Prostate gland (tissue), 2 donors: ENCODE measurements around the gene ZDHHC9.

ENCODE experiments used
- CTCF ChIP-seq, 4 experiments: fragments of 200-600 bp in 2 of 4; fragments of 450-650 bp in 2 of 4; sonication (generic) in 2 of 4; IDR thresholded peaks; 1 replicate in 3 of 4; 2 replicates in 1 of 4; pipeline ENCODE4 v1.5.1; 2016 to 2019; ENCODE audit warnings: antibody characterized with exemption in 4 of 4, mild to moderate bottlenecking in 2 of 4, moderate library complexity in 2 of 4
- POLR2A ChIP-seq: fragments of 450-650 bp; IDR thresholded peaks from one replicate; pipeline ENCODE4 v1.6.1; 2016; ENCODE audit warnings: antibody characterized with exemption, mild to moderate bottlenecking
- POLR2AphosphoS5 ChIP-seq: sonication (generic); formaldehyde crosslinking; IDR thresholded peaks from one replicate; pipeline ENCODE4 v1.6.1; 2017; ENCODE audit warnings: antibody characterized with exemption

DNA sequence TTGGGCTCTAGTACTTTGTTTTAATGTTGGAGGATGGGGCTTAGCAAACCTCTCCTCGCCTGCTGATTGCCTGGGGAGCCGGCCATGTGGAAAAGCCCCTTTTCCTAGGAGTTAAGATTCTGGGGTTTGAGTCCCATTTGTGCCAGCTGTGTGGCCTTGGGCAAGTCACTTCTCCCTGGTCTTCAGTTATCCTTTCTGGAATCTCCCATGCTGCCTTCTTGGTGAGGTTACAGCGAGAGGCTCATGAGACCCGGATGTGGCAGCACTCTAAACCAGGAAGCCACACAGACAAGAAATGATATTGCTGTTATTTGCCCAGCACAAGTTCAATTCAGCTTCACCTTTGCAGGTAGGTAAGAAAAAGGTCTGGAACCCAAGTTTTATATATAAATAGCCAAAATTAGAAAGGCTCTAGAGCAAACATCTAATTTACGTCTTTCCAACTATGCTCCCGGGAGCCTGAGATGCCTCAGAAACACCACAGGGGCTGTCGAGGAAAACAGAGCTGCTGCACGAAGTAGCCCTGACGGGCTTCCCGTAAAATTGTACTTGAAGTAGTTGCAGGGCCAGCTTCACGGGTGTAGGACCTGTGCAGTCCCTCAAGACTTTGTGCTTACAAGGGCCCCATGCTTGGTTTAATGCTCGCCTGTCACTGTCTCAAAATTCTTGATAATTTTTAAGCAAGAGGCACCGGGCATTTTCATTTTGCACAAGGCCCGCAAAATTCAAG is 72.3 kb downstream of the ZDHHC9 start:
- TF ChIP-seq CTCF (IDR thresholded peaks at IDR 0.05) (no peak), POLR2AphosphoS5 (no peak), POLR2A (no peak)
